HFF-Myc (cell line): Measurements from ENCODE around the gene BORCS5.
"Not testable (repeated sequence)": the region's sequence is repeated elsewhere in the genome, so short reads cannot be mapped to it uniquely, and the experiment has no call there.

Experiments used
- DNase-seq: peaks from one replicate; pipeline ENCODE4 v3.0.0-alpha.2; 2011; ENCODE audit warnings: low read depth; ENCODE audit errors: extremely low read depth
- H3K4me3 ChIP-seq: replicated peaks from 2 replicates; pipeline ENCODE4 v1.5.1; 2011; ENCODE audit warnings: low read depth, mild to moderate bottlenecking, control low read depth, low read length
- CTCF ChIP-seq: IDR thresholded peaks from 2 replicates; pipeline ENCODE4 v1.5.1; 2012; ENCODE audit warnings: mild to moderate bottlenecking, low read depth, low read length, control low read depth; ENCODE audit errors: missing control alignments

The BORCS5 gene

DNA sequence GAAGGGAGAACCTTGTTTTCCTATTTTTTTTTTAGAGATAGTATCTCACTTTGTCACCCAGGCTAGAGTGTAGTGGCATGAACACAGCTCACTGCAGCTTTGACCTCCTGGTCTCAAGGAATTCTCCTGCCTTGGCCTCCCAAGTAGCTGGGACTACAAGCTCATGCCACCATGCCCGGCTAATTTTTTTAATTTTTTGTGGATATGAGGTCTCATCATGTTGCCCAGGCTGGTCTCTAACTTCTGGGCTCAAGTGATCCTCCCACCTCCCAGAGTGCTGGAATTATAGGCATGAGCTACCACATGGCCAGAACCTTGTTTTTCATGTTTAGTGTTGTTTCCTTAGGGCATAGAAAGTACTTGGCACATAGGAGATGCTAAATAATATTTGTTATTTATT is 20.4 kb upstream of the BORCS5 start:
- DNase-seq = no peak
- TF ChIP-seq CTCF = no peak
- H3K4me3 ChIP-seq = no peak overlapping the region

GRCh38 chr12:12338527-12339168 is 18.2 kb upstream of the BORCS5 start:
- H3K4me3 ChIP-seq = no peak overlapping the region
- TF ChIP-seq CTCF = no peak
- DNase-seq = no peak

DNA sequence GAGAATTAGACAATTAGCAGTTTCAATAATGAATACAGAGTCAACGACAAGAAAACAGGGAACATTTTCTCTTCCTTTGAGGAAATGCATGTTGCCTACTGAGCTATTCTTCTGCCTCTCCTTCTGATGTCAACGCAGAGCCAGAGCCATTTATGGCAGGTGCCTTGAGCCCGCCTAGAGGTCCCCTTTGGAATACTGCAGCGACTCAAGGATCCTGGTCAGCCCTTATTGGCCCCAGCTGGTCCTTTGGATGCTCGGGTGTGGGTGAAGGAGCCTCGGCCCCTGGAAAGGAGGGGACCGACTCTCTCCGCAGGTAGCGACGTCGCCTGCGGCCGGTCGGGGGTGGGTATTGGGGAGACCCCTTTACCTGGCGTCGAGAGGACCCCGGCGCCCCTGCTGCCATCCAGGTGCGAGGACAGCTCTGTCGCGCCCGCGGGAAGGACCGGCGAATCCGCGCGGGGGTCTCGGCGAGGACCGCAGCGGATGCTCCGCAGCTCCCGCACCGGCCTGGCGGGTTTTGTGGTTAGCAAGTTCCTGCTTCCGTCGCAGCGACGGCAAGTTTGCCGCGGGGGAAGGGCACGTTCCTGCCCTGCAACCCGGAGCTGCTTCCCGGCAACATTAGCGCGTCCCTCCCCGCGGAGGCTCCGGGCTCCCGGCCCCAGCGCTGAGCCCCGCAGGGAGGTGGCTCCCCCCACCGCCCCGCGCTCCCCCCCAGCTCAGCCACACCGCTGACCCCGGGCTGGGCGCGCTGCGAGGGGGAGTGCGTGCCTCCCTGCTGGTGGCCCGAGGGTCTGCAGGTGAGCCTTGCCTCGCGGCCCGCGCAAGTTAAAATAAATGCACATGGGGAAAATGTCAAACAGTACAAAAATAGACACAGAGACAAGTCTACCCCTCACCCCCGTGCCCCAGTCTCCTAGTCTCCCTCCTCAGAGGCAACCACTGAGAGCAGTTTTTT is 6.9 kb upstream of the BORCS5 start, which contains the start of gene MANSC1:
TSS of gene MANSC1 (minus strand) at position 532 of the 955 bp plus-strand sequence. CDS start 6,928 bp downstream, outside the sequence.
- peak; percentile 36 for TF ChIP-seq CTCF
- H3K4me3 ChIP-seq = peak within 1 kb of the TSS; percentile 56
- DNase-seq = no peak

DNA sequence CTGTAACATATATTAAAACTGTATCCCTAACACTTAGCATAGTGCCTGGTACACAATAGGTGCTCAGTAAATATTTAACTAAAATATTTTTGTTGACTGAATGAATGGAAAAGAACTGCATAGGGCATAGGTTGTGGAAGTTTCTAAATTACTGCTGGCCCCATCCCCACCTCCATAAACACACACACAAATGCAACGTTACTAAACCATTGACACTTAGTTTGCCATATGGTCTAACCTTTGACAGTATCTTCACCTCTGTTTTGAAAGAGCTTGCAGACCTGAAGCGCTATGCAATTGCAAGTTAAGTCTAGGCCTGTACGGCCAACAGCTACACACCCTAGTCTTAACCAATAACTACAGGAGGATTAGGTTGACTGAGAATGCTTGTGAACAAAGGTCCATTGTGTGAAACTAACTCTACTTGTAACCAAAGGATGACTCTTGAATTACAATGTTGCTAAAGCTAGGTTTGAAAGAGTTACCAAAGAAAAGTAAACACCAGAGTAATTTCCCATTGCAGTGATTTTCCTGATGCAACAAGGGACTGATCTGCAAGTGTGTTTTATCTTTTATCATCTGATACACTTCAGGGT is 5.9 kb upstream of the BORCS5 start:
- no peak for DNase-seq
- H3K4me3 ChIP-seq = no peak overlapping the region
- no peak for TF ChIP-seq CTCF

GRCh38 chr12:12351468-12352185 is 5.3 kb upstream of the BORCS5 start:
- not testable (repeated sequence) for DNase-seq, H3K4me3 ChIP-seq

DNA sequence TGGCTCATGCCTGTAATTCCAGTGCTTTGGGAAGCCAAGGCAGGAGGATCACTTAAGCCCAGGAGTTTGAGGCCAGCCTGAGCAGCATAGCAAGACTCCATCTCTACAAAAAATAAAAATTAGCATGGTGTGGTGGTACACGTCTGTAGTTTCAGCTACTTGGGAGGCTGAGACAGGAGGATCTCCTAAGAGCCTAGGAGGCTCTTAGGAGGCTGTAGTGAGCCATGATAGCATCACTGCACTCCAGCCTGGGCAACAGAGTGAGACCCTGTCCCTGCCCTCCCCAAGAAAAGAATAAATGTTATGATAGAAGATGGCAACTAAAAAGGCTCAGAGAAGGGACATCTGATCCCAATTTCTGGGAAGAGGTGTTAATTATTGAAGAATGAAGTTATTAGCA is 3.6 kb upstream of the BORCS5 start:
- no peak overlapping the region for H3K4me3 ChIP-seq
- DNase-seq = no peak
- no peak for TF ChIP-seq CTCF
